NCI-H345 (cell line): ENCODE results near the gene FRRS1.
"Not testable (repeated sequence)": the region's sequence is repeated elsewhere in the genome, so short reads cannot be mapped to it uniquely, and the experiment has no call there.

Experiments used
- DNase-seq: peaks from one replicate; lab custom pipeline; 2025; lab: John Stamatoyannopoulos, UW

Gene FRRS1

GRCh38 chr1:99768104-99768503 is 1.7 kb upstream of the FRRS1 start:
- no peak for DNase-seq

GRCh38 chr1:99764909-99765308 is 1.5 kb downstream of the FRRS1 start:
- no peak for DNase-seq

GRCh38 chr1:99764439-99764838 is 2.0 kb downstream of the FRRS1 start:
- DNase-seq: no peak

- DNase-seq: no peak
These were observed 2.5 kb downstream of the FRRS1 start for GRCh38 chr1:99763956-99764355.

GRCh38 chr1:99761774-99762173 is 4.7 kb downstream of the FRRS1 start:
- no peak for DNase-seq

- no peak for DNase-seq
These were observed 6.8 kb downstream of the FRRS1 start for GRCh38 chr1:99759518-99760160.

- not testable (repeated sequence) for DNase-seq
These were observed 7.5 kb downstream of the FRRS1 start for GRCh38 chr1:99758686-99759517.

- no peak for DNase-seq
These were observed 8.3 kb downstream of the FRRS1 start for GRCh38 chr1:99758073-99758511.

- DNase-seq: no peak
These were observed 9.8 kb downstream of the FRRS1 start for GRCh38 chr1:99756598-99756997.

- DNase-seq: no peak
These were observed 10.8 kb downstream of the FRRS1 start for GRCh38 chr1:99755664-99756063.

- DNase-seq: no peak
These were observed 11.7 kb downstream of the FRRS1 start for GRCh38 chr1:99754697-99755096.

- DNase-seq: no peak
These were observed 12.3 kb downstream of the FRRS1 start for GRCh38 chr1:99754055-99754626.

GRCh38 chr1:99751877-99752504 is 14.4 kb downstream of the FRRS1 start:
- DNase-seq: no peak

- DNase-seq: no peak
These were observed 16.7 kb downstream of the FRRS1 start for GRCh38 chr1:99749504-99750347.

GRCh38 chr1:99748419-99748818 is 18.0 kb downstream of the FRRS1 start:
- DNase-seq: no peak

GRCh38 chr1:99745684-99746083 is 20.8 kb downstream of the FRRS1 start:
- no peak for DNase-seq

GRCh38 chr1:99745061-99745460 is 21.4 kb downstream of the FRRS1 start:
- no peak for DNase-seq

- DNase-seq: no peak
These were observed 26.3 kb downstream of the FRRS1 start for GRCh38 chr1:99740141-99740540.

- DNase-seq: no peak
These were observed 27.5 kb downstream of the FRRS1 start for GRCh38 chr1:99738858-99739465.

- DNase-seq: peak; percentile 9
These were observed 29.4 kb downstream of the FRRS1 start for GRCh38 chr1:99737016-99737415.

- DNase-seq: no peak
These were observed 30.6 kb downstream of the FRRS1 start for GRCh38 chr1:99735852-99736251.
